ENCODE results near the gene NCAM1. TPM values are rescaled to one million over a fixed set of nuclear protein-coding genes. Genes with fewer than 3 reads are reported as not detected.

NCAM1 gene
- total and polyA plus RNA-seq, 9 of the 15 experiments (the other 6 are each of a cell fraction or from before 2014, with no cell fraction given) = 0.09 to 0.23 TPM; not detected in 7

GRCh38 chr11:113163291-113164030 lies 202.2 kb downstream of the NCAM1 start:
- Histone ChIP-seq H2AFZ (ENCODE audit: low read depth, low read length) (no peak overlapping the region), H3K4me3 (no peak overlapping the region), H3K4me2 (ENCODE audit: insufficient read depth, low read length) (no peak overlapping the region), H3K9me1 (ENCODE audit: control insufficient read depth, insufficient read depth, low read length) (no peaks in the 10 kb centered on the region), H3K9ac (ENCODE audit: insufficient read depth in 1 of 2, low read depth in 2 of 2, low read length in 2 of 2) (no peak overlapping the region), H3K27ac (ENCODE audit: extremely low read depth, low read depth, low read length) (no peak overlapping the region), H3K36me3 (ENCODE audit: control insufficient read depth, insufficient read depth, low read length) (no peaks in the 10 kb centered on the region), H3K9me3 (replicated peaks; ENCODE audit: control insufficient read depth, insufficient read depth, low read depth, low read length) (no peaks in the 10 kb centered on the region), H4K20me1 (replicated peaks; ENCODE audit: control insufficient read depth, insufficient read depth, low read length) (no peaks in the 10 kb centered on the region), H3K27me3 (ENCODE audit: control insufficient read depth in 2 of 2, insufficient read depth in 2 of 2, low read length in 2 of 2) (peaks cover 11 to 12% of the 10 kb centered on the region in 2 experiments), H3K79me2 (ENCODE audit: control insufficient read depth, insufficient read depth, low read length) (no peaks in the 10 kb centered on the region), H3K4me1 (replicated peaks in 1 of 2; ENCODE audit: control insufficient read depth in 2 of 2, insufficient read depth in 2 of 2, low read length in 2 of 2) (no peaks in the 10 kb centered on the region)
- in situ Hi-C loops (cut with MboI) = no loop called here
- TF ChIP-seq, protein P1, sequence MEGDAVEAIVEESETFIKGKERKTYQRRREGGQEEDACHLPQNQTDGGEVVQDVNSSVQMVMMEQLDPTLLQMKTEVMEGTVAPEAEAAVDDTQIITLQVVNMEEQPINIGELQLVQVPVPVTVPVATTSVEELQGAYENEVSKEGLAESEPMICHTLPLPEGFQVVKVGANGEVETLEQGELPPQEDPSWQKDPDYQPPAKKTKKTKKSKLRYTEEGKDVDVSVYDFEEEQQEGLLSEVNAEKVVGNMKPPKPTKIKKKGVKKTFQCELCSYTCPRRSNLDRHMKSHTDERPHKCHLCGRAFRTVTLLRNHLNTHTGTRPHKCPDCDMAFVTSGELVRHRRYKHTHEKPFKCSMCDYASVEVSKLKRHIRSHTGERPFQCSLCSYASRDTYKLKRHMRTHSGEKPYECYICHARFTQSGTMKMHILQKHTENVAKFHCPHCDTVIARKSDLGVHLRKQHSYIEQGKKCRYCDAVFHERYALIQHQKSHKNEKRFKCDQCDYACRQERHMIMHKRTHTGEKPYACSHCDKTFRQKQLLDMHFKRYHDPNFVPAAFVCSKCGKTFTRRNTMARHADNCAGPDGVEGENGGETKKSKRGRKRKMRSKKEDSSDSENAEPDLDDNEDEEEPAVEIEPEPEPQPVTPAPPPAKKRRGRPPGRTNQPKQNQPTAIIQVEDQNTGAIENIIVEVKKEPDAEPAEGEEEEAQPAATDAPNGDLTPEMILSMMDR (IDR thresholded peaks at IDR 0.05 in 2 of 3, conservative IDR thresholded peaks at IDR 0.05 in 1 of 3; ENCODE audit: insufficient read depth in 2 of 3, low read depth in 1 of 3, low read length in 3 of 3) = 0 out of 6 replicates have a peak, but pooled peaks of 1 of the 3 experiments have one; percentile 8
- TF ChIP-seq EZH2 (IDR thresholded peaks at IDR 0.05; ENCODE audit: borderline replicate concordance, low read depth, low read length) = no peak
- no TSS peak for BruUV-seq (replicated peaks)
- 1% methylated on average over 9 of the region's 9 CpGs for WGBS (ENCODE audit: insufficient coverage, low coverage, missing lambda C conversion rate)
- FAIRE-seq = no peak
- ATAC-seq = no peak
- intact Hi-C loops (cut with micrococcal nuclease) = no loop called here
- no peak for DNase-seq (ENCODE audit: extremely low read depth in 1 of 4, low spot score in 3 of 4)
- CTCF ChIA-PET (ENCODE audit: low intra/inter-chr PET ratio) = interaction anchor here (0.6 kb wide), 1 partner anchor 126 kb away, joined by 3 read pairs; no protein-coding TSS in a partner anchor
- POLR2A ChIA-PET = no interaction called here

All from K562 (cell line).